Endothelial cell of umbilical vein (primary cell): ENCODE results near the gene MRPL21.
A peak's percentile ranks its signal among the peaks of the same experiment; 100 is the strongest.

Experiments used
- EZH2 ChIP-seq: IDR thresholded peaks from 2 replicates; pipeline ENCODE4 v1.6.1; 2012; ENCODE audit warnings: borderline replicate concordance, low read depth, mild to moderate bottlenecking, moderate library complexity, low read length, inconsistent platforms; ENCODE audit not compliant: severe bottlenecking
- GATA2 ChIP-seq: IDR thresholded peaks from 2 replicates; pipeline ENCODE4 v1.7.0; 2011; ENCODE audit warnings: low read depth, mild to moderate bottlenecking, moderate library complexity, mixed read lengths, low read length; ENCODE audit not compliant: insufficient read length, insufficient read depth
- MAX ChIP-seq: IDR thresholded peaks from 2 replicates; pipeline ENCODE4 v1.6.1; 2011; ENCODE audit not compliant: insufficient read depth, insufficient read length
- MYC ChIP-seq: IDR thresholded peaks from one replicate; pipeline ENCODE4 v1.6.1; 2011; ENCODE audit warnings: mild to moderate bottlenecking, low read depth, low read length
- POLR2A ChIP-seq: IDR thresholded peaks from 2 replicates; pipeline ENCODE4 v1.6.1; 2012; ENCODE audit warnings: low read depth, mild to moderate bottlenecking, control low read depth, low read length
- POLR2AphosphoS5 ChIP-seq: IDR thresholded peaks from 2 replicates; pipeline ENCODE4 v1.6.1; 2012; ENCODE audit warnings: low read depth, mild to moderate bottlenecking, control low read depth, low read length, moderate library complexity; ENCODE audit not compliant: insufficient read depth
- TF ChIP-seq, protein P1 (sequence below), 2 donors: IDR thresholded peaks; 1 replicate in 1 of 2; 2 replicates in 1 of 2; pipeline ENCODE4 v1.5.1; 2011; ENCODE audit warnings: low read length in 2 of 2, mild to moderate bottlenecking in 2 of 2, moderate library complexity in 2 of 2, control low read depth in 1 of 2, inconsistent platforms in 1 of 2, low read depth in 1 of 2; ENCODE audit not compliant: insufficient read depth in 1 of 2; ENCODE audit errors: extremely low read depth in 1 of 2

- TF ChIP-seq EZH2 (no peak), POLR2A (peak; percentile 19), MAX (no peak), MYC (no peak), POLR2AphosphoS5 (no peak), GATA2 (no peak)
- TF ChIP-seq, protein P1, sequence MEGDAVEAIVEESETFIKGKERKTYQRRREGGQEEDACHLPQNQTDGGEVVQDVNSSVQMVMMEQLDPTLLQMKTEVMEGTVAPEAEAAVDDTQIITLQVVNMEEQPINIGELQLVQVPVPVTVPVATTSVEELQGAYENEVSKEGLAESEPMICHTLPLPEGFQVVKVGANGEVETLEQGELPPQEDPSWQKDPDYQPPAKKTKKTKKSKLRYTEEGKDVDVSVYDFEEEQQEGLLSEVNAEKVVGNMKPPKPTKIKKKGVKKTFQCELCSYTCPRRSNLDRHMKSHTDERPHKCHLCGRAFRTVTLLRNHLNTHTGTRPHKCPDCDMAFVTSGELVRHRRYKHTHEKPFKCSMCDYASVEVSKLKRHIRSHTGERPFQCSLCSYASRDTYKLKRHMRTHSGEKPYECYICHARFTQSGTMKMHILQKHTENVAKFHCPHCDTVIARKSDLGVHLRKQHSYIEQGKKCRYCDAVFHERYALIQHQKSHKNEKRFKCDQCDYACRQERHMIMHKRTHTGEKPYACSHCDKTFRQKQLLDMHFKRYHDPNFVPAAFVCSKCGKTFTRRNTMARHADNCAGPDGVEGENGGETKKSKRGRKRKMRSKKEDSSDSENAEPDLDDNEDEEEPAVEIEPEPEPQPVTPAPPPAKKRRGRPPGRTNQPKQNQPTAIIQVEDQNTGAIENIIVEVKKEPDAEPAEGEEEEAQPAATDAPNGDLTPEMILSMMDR (IDR thresholded peaks at IDR 0.05; ENCODE audit: extremely low read depth in 1 of 2, insufficient read depth in 1 of 2, low read depth in 1 of 2, low read length in 2 of 2) = peak; percentile 26 to 43
These were observed 13.6 kb downstream of the MRPL21 start for GRCh38 chr11:68889948-68890446.
